Neuron (in vitro differentiated cells): ENCODE data around the gene CAMTA1.

Experiments used
- H2AFZ ChIP-seq: one replicate; pipeline ENCODE4 v1.6.1; 2013; ENCODE audit warnings: low read depth, mild to moderate bottlenecking, inconsistent platforms, low read length, moderate library complexity
- H3K27me3 ChIP-seq: one replicate; pipeline ENCODE4 v1.6.1; 2013; ENCODE audit warnings: low read length; ENCODE audit not compliant: insufficient read depth
- H3K36me3 ChIP-seq: one replicate; pipeline ENCODE4 v1.6.1; 2013; ENCODE audit warnings: low read length; ENCODE audit not compliant: insufficient read depth
- H3K4me1 ChIP-seq: one replicate; pipeline ENCODE4 v1.6.1; 2013; ENCODE audit warnings: low read length; ENCODE audit not compliant: insufficient read depth
- H3K4me3 ChIP-seq: 2 replicates; pipeline ENCODE4 v1.5.1; 2013; ENCODE audit warnings: mild to moderate bottlenecking, low read length, moderate library complexity
- H3K9me3 ChIP-seq: one replicate; pipeline ENCODE4 v1.6.1; 2013; ENCODE audit warnings: low read length

CAMTA1 gene

DNA sequence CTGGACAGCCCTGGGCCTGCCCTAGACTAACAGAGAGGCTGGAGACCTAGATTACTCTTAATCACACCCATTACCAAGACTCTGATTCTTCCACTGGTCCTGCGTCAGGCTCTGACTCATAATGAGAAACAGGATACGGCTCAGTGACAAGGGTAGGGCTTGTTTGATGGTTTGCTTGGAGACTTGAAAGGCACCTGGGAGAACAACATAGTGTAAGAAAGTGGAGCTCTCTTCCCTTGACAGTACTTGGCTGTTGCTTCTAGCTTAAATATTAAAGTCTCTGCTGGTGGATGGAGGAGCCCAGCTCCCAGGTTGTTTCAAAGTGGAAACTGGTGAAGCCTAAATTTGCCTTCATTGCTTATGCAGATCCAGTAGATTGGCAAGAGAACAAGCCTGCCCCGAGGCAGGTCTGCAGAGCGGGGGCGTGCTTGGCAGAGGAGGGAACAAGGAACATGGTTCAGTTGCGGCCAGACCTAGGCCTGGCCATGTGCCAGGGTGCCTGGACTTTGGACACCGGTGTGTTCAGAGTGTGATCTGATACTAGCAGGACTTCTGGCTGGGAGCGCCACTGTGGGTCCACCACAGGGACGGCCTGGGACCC is 480.6 kb downstream of the CAMTA1 start:
- Histone ChIP-seq H3K4me3 (no peak overlapping the region), H3K4me1 (no peaks in the 10 kb centered on the region), H3K27me3 (peaks cover 4% of the 10 kb centered on the region), H3K9me3 (no peaks in the 10 kb centered on the region), H2AFZ (no peak overlapping the region), H3K36me3 (no peaks in the 10 kb centered on the region)

DNA sequence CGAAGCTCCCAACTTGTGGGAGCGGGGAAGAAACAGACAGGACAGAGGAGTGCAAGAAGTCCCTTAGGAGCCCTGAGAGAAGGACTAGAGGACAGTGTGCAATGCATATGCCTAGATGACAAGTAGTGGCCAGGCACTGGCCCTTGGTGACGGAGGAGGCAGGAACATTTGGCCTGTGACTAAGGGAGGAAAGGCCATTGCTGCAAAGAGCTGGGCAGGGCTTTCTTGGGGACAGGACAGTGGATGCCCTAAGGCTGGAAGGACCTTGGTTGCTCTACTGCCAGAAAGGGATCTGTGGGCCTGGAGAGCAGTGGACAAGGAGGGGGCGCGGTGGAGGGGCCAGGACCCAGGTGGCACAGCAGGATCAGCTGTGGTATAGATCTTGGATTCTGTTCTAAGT is 481.3 kb downstream of the CAMTA1 start:
- H3K36me3 ChIP-seq: no peaks in the 10 kb centered on the region
- H3K9me3 ChIP-seq: no peaks in the 10 kb centered on the region
- H3K4me1 ChIP-seq: no peaks in the 10 kb centered on the region
- H2AFZ ChIP-seq: no peak overlapping the region
- H3K27me3 ChIP-seq: peaks cover 4% of the 10 kb centered on the region
- no peak overlapping the region for H3K4me3 ChIP-seq

DNA sequence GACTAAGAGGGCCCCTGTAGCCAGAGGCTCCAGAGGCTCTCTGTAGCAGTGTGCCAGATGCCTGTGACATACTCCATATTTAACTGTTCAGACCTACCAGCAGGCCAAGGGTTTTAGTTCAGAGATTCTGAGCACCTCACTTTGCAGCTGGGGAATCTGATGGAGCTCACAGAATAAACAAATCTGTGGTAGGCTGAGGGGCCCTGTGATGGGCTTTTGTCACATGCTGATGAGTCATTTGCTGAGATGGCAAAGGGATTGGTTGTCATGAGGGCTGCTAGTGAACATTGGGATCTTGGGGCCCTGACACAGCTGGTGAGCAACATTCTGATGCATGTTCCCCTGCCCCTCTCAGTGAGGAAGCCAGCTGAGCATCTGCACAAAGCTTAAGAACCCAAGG is 482.2 kb downstream of the CAMTA1 start:
- H3K36me3 ChIP-seq: no peaks in the 10 kb centered on the region
- no peak overlapping the region for H3K4me3 ChIP-seq
- no peaks in the 10 kb centered on the region for H3K9me3 ChIP-seq
- no peaks in the 10 kb centered on the region for H3K4me1 ChIP-seq
- no peak overlapping the region for H2AFZ ChIP-seq
- peaks cover 4% of the 10 kb centered on the region for H3K27me3 ChIP-seq

DNA sequence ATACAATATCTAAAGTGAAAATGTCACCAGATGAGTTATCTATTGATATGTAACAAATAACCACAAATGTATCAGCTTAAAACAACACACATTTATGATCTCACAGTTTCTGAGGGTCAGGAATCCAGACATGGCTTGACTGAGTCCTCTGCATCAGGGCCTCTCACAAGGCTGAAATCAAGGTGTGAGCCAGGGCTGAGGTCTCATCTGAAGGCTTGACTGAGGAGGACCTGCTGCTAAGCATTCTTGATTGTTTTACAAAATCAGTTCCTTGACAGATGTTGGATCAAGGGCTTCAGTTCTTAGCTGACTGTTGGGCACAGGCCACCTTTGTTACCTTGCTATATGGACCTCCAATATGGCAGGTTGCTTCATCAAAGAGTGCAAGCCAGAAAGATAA is 483.7 kb downstream of the CAMTA1 start:
- no peaks in the 10 kb centered on the region for H3K36me3 ChIP-seq
- H2AFZ ChIP-seq: no peak overlapping the region
- no peaks in the 10 kb centered on the region for H3K4me1 ChIP-seq
- H3K9me3 ChIP-seq: no peaks in the 10 kb centered on the region
- H3K27me3 ChIP-seq: no peaks in the 10 kb centered on the region
- H3K4me3 ChIP-seq: no peak overlapping the region

DNA sequence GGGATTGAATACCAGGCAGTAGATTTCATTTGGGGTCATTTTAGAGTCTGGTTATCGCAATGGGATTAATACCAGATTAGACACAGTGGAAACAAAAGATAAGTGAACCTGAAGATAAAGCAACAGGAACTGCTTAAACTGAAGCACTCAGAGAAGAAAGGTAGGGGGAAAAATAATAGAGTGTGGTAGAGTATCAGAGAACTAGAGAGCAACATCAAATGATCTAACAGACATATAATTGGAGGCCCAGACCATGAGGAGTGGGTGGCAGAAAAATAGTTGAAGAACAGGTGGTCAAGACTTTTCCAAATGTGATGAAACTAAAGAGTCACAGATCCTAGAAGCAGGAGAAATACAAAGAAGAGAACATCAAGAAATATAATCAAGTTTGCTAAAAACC is 484.3 kb downstream of the CAMTA1 start:
- Histone ChIP-seq H3K4me1 (no peaks in the 10 kb centered on the region), H3K36me3 (no peaks in the 10 kb centered on the region), H3K9me3 (no peaks in the 10 kb centered on the region), H3K4me3 (no peak overlapping the region), H2AFZ (no peak overlapping the region), H3K27me3 (no peaks in the 10 kb centered on the region)

DNA sequence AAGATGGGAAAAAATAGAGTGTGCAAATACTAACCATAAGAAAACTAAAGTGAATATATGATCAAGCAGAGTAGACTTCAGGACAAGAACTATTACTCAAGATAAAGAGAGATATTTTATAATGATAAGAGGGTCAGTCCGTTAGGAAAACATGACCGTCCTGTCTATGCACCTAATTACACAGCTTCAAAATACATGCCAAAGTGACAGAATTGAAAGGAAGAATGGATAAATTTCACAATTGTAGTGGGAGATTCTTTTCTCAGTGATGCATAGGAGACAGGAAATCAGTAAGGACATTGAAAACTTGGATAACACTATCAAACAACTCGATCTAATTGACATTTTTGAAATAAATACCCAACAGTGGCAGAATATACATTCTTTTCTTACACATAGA is 489.0 kb downstream of the CAMTA1 start:
- Histone ChIP-seq H2AFZ (no peak overlapping the region), H3K4me3 (no peak overlapping the region), H3K4me1 (no peaks in the 10 kb centered on the region), H3K9me3 (no peaks in the 10 kb centered on the region), H3K36me3 (no peaks in the 10 kb centered on the region), H3K27me3 (no peaks in the 10 kb centered on the region)

DNA sequence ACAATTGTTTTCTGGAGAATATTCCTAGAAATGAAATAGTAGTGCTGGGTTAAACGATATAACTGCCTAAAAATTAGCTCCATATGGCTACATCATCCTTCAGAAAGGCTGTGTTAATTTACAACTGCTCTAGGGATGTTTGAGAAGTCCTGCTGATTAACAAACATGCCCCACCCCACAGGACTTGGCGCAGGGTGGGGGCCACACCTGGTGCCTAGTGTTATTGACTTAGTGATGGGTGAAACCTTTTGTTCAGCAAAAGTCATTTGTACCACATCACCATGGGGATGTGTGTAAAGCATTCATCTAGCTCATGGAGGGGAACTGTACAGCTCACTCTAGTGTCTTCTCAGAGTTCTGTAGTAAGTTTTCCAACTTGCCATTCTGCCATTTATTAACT is 492.8 kb downstream of the CAMTA1 start:
- H3K9me3 ChIP-seq: no peaks in the 10 kb centered on the region
- H3K27me3 ChIP-seq: peaks cover 5% of the 10 kb centered on the region
- no peaks in the 10 kb centered on the region for H3K36me3 ChIP-seq
- H3K4me1 ChIP-seq: no peaks in the 10 kb centered on the region
- no peak overlapping the region for H2AFZ ChIP-seq
- H3K4me3 ChIP-seq: no peak overlapping the region

DNA sequence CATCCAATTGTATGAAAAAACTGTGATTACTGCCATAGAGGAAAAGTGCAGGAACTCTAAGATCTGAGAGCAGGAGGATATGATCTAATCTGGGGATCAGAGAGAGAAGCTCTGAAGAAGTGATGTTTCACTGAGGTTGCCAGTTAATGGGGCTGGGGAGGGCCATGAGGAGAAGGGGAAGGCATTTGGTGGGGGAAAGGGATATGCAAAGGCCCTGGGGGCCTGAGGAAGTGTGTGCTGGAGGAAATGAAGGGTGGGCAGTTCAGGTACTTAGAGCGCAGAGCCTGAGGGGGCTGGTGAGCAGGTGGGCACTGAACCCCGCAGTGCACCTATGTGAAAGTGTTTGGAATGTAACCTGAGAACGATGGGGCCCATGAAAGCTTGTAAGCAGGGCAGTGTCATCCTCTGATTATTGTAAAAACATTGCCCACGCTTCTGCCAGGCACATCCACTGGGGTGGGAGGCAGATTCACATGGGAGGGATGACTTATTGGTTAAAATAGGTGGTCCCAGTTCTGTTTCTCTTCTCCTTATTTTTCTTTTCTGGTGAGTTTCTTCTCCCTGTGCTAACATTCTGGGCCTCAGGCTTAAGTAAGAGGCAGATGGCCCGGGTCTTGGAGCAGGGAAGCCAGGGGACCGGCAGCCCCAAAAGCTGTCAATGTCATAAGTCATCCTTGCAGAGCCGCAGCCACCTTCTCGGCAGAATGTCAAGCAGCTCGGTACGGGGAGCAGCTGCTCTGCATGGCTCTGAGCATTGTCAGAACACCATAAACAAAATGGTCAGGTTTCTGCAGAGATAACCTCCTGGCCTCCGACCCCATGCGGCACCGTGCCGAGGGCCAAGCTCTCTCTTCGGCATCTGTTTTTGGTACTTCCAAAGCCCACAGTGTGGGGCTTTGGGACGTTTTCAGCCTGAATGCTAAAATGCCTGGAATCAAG is 493.8 kb downstream of the CAMTA1 start:
- Histone ChIP-seq H3K4me1 (no peaks in the 10 kb centered on the region), H3K4me3 (no peak overlapping the region), H3K36me3 (no peaks in the 10 kb centered on the region), H3K27me3 (peaks cover 5% of the 10 kb centered on the region), H3K9me3 (no peaks in the 10 kb centered on the region), H2AFZ (no peak overlapping the region)

DNA sequence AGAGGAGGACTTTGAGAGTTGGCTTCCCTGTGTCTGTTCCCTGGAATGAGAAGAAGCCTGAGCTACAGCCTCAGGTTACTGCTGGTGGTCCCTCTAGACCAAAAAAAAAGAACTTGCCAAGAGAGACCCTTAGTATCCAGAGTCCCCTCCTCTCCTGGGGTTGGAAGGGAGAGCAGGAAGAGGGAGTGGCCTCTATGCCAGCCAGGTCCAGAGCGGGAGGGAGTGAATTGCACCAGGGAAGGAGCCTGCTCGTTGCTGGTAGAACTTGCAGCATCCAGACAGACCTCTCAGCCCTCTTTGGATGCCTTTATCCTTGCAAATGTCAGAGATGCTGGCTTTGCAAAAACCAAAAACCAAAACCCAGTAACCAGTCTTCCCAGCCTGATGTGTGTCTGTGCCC is 494.5 kb downstream of the CAMTA1 start:
- no peak overlapping the region for H3K4me3 ChIP-seq

DNA sequence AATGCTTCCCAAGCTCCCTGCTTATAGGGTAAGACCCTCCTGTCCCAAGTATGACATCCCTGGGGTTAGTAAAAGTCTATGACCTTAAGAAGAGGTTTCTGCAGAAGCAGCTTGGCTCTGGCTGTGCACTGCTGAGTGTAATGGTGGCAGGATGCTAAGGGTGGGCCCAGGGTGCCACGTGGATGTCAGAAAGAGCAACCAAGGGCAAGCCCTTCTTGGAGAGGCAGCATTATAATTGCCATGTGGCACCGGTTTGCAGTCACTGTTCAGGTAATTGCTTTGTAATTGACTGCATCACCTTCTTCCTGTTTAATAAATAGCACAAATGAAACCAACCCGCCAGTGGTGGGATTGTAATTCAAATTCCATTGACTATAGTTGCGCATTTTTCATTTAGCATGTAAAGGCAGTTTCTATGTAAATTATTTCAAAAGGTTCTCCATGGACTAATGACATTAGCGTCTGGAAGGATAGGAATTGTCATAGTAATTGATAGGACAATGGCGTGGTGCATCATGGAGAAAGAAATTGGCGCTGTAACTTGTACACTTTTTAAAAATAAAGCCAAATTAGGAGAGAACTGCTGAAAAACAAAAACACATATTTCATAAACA is 495.2 kb downstream of the CAMTA1 start:
- Histone ChIP-seq H3K4me1 (no peaks in the 10 kb centered on the region), H3K27me3 (peaks cover 5% of the 10 kb centered on the region), H3K36me3 (no peaks in the 10 kb centered on the region), H3K4me3 (no peak overlapping the region), H2AFZ (no peak overlapping the region), H3K9me3 (no peaks in the 10 kb centered on the region)

More for the DNA sequence above, 494.5 kb downstream of the CAMTA1 start:
- peaks cover 5% of the 10 kb centered on the region for H3K27me3 ChIP-seq
- H2AFZ ChIP-seq: no peak overlapping the region
- H3K4me1 ChIP-seq: no peaks in the 10 kb centered on the region
- no peaks in the 10 kb centered on the region for H3K9me3 ChIP-seq
- H3K36me3 ChIP-seq: no peaks in the 10 kb centered on the region

DNA sequence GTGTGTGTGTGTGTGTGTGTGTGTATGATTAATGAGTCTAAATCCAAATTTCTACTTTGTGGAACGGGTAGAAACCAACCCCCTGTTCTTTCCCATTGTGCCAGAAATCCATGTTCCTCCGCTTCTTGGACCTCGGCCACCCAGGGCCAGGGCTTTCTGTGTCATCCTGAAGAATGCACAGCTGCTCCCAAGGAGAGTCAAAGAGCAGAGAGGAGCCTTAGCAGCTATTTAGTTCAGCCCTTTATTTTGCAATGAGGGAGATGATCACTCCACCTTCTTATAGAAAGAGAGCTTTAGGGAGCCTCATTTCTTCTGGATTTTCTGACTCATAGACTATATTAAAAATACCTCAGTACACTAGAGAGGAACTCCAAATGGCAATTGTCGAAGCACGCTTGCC is 496.6 kb downstream of the CAMTA1 start:
- Histone ChIP-seq H3K9me3 (no peaks in the 10 kb centered on the region), H3K4me3 (no peak overlapping the region), H3K27me3 (peaks cover 5% of the 10 kb centered on the region), H3K36me3 (no peaks in the 10 kb centered on the region), H3K4me1 (no peaks in the 10 kb centered on the region), H2AFZ (no peak overlapping the region)

DNA sequence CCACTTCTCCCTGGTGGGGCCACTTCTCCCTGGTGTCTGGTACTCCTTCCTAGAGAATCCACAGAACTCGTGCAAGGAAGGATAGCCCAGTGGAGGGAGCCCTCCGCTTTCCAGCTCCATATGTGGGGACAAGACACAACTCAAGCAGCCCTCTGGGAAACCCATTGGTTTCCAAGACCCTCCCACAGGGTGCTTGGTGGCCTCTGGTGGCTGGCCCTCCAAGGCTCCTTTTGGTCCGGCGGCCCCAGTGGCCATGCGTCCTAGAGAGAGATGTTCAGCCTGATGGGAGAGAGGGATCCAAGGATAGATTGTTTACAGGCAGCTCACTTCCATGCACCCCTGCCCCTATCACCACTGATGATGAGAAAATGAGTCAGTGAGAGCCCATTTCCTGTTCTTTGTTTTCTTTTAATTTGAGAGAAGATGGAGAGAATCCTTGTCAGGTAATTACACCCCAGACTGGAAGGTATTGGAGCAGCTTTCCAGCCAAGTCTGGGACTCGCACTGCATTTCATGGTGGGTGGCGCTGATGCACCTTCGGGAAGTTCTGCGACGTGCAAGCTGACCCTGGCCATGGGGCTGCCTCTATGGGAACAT is 499.7 kb downstream of the CAMTA1 start:
- Histone ChIP-seq H3K36me3 (no peaks in the 10 kb centered on the region), H2AFZ (no peak overlapping the region), H3K9me3 (no peaks in the 10 kb centered on the region), H3K4me3 (no peak overlapping the region), H3K4me1 (no peaks in the 10 kb centered on the region), H3K27me3 (peaks cover 5% of the 10 kb centered on the region)

DNA sequence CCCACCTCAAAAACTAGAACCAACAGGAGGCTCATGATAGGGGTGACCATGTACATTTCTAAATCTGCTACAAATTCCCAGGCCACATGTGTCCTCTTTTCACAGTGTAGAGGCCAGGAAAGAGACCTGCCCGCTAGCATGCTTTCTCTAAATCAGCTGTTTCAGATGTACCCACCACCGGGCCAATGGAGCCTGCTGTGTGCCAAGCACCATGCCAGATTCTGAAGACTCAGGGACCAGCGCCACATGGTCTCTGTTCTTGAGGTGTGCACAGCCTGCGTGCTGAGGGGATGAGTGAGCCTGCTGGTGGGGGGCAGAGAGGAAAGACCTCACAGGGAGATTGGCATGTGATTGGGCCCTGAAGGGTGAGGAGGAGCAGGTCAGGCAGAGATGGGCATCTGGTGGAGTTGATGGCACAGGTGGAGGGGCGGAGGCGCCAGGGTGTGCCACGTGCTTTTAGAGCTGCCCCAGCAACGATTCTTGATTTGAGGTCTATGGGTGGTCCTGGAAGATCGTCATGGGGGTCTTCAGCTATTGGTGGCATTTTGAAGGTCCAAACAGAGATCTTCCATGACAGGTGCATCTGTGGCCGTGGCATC is 500.7 kb downstream of the CAMTA1 start:
- H3K4me3 ChIP-seq: no peak overlapping the region
- no peak overlapping the region for H2AFZ ChIP-seq
- H3K36me3 ChIP-seq: no peaks in the 10 kb centered on the region
- H3K4me1 ChIP-seq: no peaks in the 10 kb centered on the region
- H3K9me3 ChIP-seq: no peaks in the 10 kb centered on the region
- peaks cover 5% of the 10 kb centered on the region for H3K27me3 ChIP-seq
